Choroid plexus epithelial cell (primary cell): Measurements from ENCODE around the gene ADGRD2.

Experiments used
- DNase-seq: peaks from one replicate; pipeline ENCODE4 v3.0.0-alpha.2; 2010; ENCODE audit warnings: low read depth
- H3K4me3 ChIP-seq: 2 replicates; pipeline ENCODE4 v1.5.1; 2011; ENCODE audit warnings: low read depth, mild to moderate bottlenecking, control low read depth, low read length, moderate library complexity
- TF ChIP-seq, protein P1 (sequence below): conservative IDR thresholded peaks from 2 replicates; pipeline ENCODE4 v1.5.1; 2011; ENCODE audit warnings: low read depth, mild to moderate bottlenecking, control low read depth, inconsistent platforms, low read length, moderate library complexity

Gene ADGRD2

DNA sequence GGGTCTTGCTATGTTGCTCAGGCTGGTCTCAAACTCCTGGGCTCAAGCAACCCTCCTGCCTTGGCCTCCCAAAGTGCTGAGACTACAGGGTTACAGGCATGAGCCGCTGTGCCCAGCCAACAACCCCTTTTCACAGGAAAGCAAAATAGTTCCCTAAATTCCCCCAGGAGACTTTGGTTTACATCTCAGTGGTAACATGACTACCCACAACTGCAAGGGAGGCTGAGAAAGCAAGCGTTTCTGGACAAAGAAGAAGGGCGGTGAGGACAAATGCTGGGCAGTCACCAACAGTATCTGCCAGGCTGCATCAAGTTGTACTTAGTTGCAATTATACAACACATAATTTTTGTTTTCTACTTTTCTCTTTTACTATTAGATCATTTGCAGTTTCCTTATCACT, 7.4 kb upstream of the ADGRD2 start:
- H3K4me3 ChIP-seq = no peak overlapping the region
- no peak for DNase-seq
- TF ChIP-seq, protein P1, sequence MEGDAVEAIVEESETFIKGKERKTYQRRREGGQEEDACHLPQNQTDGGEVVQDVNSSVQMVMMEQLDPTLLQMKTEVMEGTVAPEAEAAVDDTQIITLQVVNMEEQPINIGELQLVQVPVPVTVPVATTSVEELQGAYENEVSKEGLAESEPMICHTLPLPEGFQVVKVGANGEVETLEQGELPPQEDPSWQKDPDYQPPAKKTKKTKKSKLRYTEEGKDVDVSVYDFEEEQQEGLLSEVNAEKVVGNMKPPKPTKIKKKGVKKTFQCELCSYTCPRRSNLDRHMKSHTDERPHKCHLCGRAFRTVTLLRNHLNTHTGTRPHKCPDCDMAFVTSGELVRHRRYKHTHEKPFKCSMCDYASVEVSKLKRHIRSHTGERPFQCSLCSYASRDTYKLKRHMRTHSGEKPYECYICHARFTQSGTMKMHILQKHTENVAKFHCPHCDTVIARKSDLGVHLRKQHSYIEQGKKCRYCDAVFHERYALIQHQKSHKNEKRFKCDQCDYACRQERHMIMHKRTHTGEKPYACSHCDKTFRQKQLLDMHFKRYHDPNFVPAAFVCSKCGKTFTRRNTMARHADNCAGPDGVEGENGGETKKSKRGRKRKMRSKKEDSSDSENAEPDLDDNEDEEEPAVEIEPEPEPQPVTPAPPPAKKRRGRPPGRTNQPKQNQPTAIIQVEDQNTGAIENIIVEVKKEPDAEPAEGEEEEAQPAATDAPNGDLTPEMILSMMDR = no peak

DNA sequence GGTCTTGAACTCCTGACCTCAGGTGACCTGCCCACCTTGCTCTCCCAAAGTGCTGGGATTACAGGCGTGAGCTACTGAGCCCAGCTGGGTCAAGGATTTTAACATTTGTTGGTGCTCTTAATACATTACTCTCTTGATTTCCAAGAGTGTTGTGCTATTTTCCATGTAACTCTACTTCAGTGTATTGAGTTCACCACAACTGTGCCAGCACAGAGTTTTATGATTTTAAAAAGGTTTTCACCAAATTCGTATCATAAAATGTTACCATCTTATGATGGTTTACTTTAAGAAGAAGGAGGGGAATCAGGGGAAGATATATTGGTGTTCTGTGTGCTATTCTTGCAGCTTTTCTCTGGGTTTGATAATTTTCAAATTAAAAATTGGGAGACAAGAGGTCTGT, 6.6 kb upstream of the ADGRD2 start:
- no peak for DNase-seq
- TF ChIP-seq, protein P1 = no peak
- no peak overlapping the region for H3K4me3 ChIP-seq

- no peak for DNase-seq
- no peak overlapping the region for H3K4me3 ChIP-seq
- TF ChIP-seq, protein P1 = no peak
Observed at GRCh38 chr9:124444166-124444565, 6.1 kb upstream of the ADGRD2 start.

DNA sequence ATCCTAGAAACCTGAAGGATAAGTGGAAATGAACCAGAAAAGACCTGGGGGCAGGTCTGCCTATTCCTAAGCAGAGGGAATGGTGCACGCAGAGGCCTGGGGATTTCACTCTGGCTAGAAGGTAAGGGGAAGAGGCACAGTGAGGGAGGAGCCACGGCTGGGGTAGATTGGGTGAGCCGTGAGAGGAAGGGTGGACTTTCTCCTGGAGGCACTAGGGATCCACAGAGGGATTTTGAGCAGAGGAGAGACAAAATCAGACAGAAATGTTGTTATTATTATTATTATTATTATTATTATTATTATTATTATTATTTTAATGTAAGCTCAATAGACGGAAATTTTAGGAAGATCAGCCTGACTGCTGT, 3.0 kb upstream of the ADGRD2 start:
- TF ChIP-seq, protein P1 = no peak
- DNase-seq = no peak
- no peak overlapping the region for H3K4me3 ChIP-seq

GRCh38 chr9:124448019-124448418, 2.2 kb upstream of the ADGRD2 start:
- TF ChIP-seq, protein P1 = no peak
- no peak overlapping the region for H3K4me3 ChIP-seq
- DNase-seq = no peak

DNA sequence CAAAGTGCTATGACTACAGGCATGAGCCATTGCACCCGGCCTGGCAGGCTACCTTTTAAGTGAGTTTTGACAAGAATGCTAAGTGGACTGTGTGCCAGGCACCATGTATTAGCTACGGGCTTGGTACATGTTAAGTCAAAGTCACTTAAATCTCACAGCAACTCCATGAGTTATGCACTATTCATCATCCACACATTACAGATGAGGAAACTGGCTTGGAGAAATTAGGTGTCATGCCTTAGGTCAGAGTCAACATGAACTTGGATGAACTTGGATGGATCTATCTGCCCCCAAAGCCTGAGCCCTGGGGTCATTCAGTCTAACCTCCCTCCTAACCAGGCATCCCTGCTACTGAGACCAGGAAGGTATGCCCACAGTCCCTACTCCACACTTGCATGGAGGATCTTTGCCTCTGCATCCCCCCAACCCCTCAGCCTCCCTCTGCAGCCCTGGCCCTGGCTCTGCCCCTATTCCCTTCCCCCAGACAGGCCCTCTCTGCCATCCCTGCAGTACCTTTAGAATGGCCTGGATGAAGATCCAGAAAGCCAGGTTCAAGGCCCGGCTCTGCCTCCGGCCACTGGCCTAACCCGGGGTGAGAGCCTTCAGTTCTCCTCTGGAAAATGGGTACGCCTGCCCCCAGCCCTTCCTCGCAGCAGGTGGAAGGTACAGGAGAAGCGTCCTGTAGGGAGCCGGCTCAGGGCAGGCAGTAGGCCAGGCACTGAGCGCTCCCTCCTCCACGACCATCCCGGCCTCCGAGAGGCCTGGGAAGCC, 685 bp upstream of the ADGRD2 start:
- TF ChIP-seq, protein P1 = no peak
- no peak for DNase-seq
- no peak overlapping the region for H3K4me3 ChIP-seq
